Suprapubic skin (tissue), 4 donors: ENCODE data around the gene MAP3K10. TPM values are rescaled to one million over a fixed set of nuclear protein-coding genes. Genes with fewer than 3 reads are reported as not detected.

Experiments
- DNase-seq, 2 donors: peaks; one replicate each; pipeline ENCODE4 v3.0.0-alpha.2; 2019; ENCODE audit warnings: low spot score in 2 of 2
- H3K27ac ChIP-seq: fragments of 200-600 bp; sonication (generic); one replicate; pipeline ENCODE4 v1.5.1; 2019
- H3K27me3 ChIP-seq: fragments of 200-600 bp; sonication (generic); one replicate; pipeline ENCODE4 v1.5.1; 2019
- H3K36me3 ChIP-seq: fragments of 200-600 bp; sonication (generic); one replicate; pipeline ENCODE4 v1.5.1; 2019
- H3K4me1 ChIP-seq: fragments of 200-600 bp; sonication (generic); one replicate; pipeline ENCODE4 v1.5.1; 2019
- H3K4me3 ChIP-seq: fragments of 200-600 bp; sonication (generic); one replicate; pipeline ENCODE4 v1.5.1; 2019; ENCODE audit warnings: mild to moderate bottlenecking
- H3K9me3 ChIP-seq: fragments of 200-600 bp; sonication (generic); one replicate; pipeline ENCODE4 v1.5.1; 2019
- EP300 ChIP-seq: sonication (generic); formaldehyde crosslinking; IDR thresholded peaks from one replicate; pipeline ENCODE4 v1.6.1; 2017; ENCODE audit warnings: antibody characterized with exemption
- POLR2A ChIP-seq, 2 donors: fragments of 450-650 bp; IDR thresholded peaks; one replicate each; pipeline ENCODE4 v1.6.1; 2017; ENCODE audit warnings: antibody characterized with exemption in 2 of 2, mild to moderate bottlenecking in 2 of 2, moderate library complexity in 2 of 2
- POLR2AphosphoS5 ChIP-seq, 3 donors: sonication (generic); formaldehyde crosslinking; IDR thresholded peaks; one replicate each; pipeline ENCODE4 v1.6.1; 2017; ENCODE audit warnings: antibody characterized with exemption in 3 of 3
- WGBS: methylation state at CpG from one replicate; pipeline ENCODE4 v1.1.5; 2018; 5-methylcytosine and 5-hydroxymethylcytosine counted together
- total RNA-seq, 4 donors: library from RNA; depleted of rRNA; stranded (reverse); fragments of >200 nt; gene quantifications; one replicate each; pipeline ENCODE4 v1.1.0, GENCODE V29; 2016
- TF ChIP-seq, protein P1 (sequence below), 2 donors: fragments of 200-600 bp in 1 of 2; fragments of 450-650 bp in 1 of 2; sonication (generic) in 1 of 2; IDR thresholded peaks; one replicate each; pipeline ENCODE4 v1.5.1; 2016 to 2019; ENCODE audit warnings: antibody characterized with exemption in 2 of 2, mild to moderate bottlenecking in 1 of 2, moderate library complexity in 1 of 2

Gene MAP3K10
- total RNA-seq, 4 donors from 2014 or later: 11.0 to 20.4 (median 17.1) TPM

GRCh38 chr19:40247735-40248262 is 56.6 kb downstream of the MAP3K10 start:
- TF ChIP-seq, protein P1, sequence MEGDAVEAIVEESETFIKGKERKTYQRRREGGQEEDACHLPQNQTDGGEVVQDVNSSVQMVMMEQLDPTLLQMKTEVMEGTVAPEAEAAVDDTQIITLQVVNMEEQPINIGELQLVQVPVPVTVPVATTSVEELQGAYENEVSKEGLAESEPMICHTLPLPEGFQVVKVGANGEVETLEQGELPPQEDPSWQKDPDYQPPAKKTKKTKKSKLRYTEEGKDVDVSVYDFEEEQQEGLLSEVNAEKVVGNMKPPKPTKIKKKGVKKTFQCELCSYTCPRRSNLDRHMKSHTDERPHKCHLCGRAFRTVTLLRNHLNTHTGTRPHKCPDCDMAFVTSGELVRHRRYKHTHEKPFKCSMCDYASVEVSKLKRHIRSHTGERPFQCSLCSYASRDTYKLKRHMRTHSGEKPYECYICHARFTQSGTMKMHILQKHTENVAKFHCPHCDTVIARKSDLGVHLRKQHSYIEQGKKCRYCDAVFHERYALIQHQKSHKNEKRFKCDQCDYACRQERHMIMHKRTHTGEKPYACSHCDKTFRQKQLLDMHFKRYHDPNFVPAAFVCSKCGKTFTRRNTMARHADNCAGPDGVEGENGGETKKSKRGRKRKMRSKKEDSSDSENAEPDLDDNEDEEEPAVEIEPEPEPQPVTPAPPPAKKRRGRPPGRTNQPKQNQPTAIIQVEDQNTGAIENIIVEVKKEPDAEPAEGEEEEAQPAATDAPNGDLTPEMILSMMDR (IDR thresholded peaks at IDR 0.05): no peak
- no peak for TF ChIP-seq POLR2AphosphoS5 (IDR thresholded peaks at IDR 0.05)
- no peak for TF ChIP-seq POLR2A (IDR thresholded peaks at IDR 0.05)
- TF ChIP-seq EP300: no peak

DNA sequence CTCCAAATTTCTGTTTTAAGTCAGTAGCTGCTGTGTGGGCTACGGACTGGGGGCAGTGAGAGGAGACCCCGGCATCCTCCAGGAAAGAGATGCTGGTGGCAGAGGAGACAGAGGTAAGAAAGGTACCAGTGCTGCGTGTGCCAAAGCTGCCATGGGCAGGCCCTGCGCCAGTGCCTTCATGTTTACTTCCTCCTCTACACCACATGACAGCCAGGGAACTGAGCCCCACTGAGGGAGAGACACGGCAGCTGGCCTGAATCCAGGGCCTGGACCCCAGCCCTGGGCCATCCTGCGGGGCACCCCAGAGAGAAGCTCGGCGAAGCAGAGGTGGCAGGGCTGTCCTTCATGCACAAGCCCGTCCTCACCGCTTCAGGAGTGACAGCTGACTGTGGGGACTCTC is 58.0 kb downstream of the MAP3K10 start:
- Histone ChIP-seq H3K4me1 (peaks cover 19% of the 10 kb centered on the region), H3K27ac (no peak overlapping the region), H3K27me3 (no peaks in the 10 kb centered on the region), H3K36me3 (peaks cover 20% of the 10 kb centered on the region), H3K4me3 (no peak overlapping the region), H3K9me3 (no peaks in the 10 kb centered on the region)
- no peak for DNase-seq
- no peak for TF ChIP-seq EP300
- no peak for TF ChIP-seq POLR2A (IDR thresholded peaks at IDR 0.05)
- no peak for TF ChIP-seq POLR2AphosphoS5 (IDR thresholded peaks at IDR 0.05)
- TF ChIP-seq, protein P1 (IDR thresholded peaks at IDR 0.05): no peak
- WGBS: 79% methylated on average over 10 of the region's 10 CpGs

More at GRCh38 chr19:40247735-40248262, 56.6 kb downstream of the MAP3K10 start:
- no peak overlapping the region for H3K4me3 ChIP-seq
- 92% methylated on average over 6 of the region's 12 CpGs for WGBS
- H3K4me1 ChIP-seq: peaks cover 21% of the 10 kb centered on the region
- no peak for DNase-seq
- no peaks in the 10 kb centered on the region for H3K27me3 ChIP-seq
- H3K36me3 ChIP-seq: peaks cover 10% of the 10 kb centered on the region
- no peak overlapping the region for H3K27ac ChIP-seq
- H3K9me3 ChIP-seq: no peaks in the 10 kb centered on the region

DNA sequence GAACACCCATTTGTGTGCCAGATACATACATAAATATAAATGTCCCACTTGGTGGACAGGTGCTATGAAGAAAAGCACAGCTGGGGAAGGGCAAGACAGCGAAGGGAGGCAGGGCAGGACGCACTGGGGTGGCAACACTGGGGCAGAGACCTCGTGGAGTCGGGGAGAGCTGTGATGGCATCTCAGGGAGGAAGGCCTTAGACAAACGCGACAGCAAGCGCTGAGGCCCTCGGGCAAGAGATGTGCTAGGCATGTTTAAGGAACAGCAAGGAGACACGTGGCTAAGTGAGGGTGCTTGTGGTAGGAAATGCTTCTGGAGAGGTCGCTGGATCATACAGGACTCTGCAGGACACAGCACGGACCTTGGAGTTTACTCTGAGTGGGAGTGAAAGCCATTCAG is 58.6 kb downstream of the MAP3K10 start:
- Histone ChIP-seq H3K27ac (no peak overlapping the region), H3K4me3 (no peak overlapping the region), H3K36me3 (peaks cover 26% of the 10 kb centered on the region), H3K9me3 (no peaks in the 10 kb centered on the region), H3K4me1 (peaks cover 19% of the 10 kb centered on the region), H3K27me3 (no peaks in the 10 kb centered on the region)
- DNase-seq: no peak
- TF ChIP-seq EP300 (no peak), POLR2AphosphoS5 (IDR thresholded peaks at IDR 0.05) (no peak), POLR2A (IDR thresholded peaks at IDR 0.05) (no peak)
- TF ChIP-seq, protein P1 (IDR thresholded peaks at IDR 0.05): no peak
- 73% methylated on average over 11 of the region's 11 CpGs for WGBS

- Histone ChIP-seq H3K27me3 (no peaks in the 10 kb centered on the region), H3K9me3 (no peaks in the 10 kb centered on the region), H3K27ac (no peak overlapping the region), H3K36me3 (peaks cover 41% of the 10 kb centered on the region), H3K4me3 (no peak overlapping the region), H3K4me1 (peaks cover 10% of the 10 kb centered on the region)
- TF ChIP-seq POLR2AphosphoS5 (IDR thresholded peaks at IDR 0.05) (no peak), POLR2A (IDR thresholded peaks at IDR 0.05) (no peak), EP300 (no peak)
- TF ChIP-seq, protein P1 (IDR thresholded peaks at IDR 0.05): no peak
- no peak for DNase-seq
Observed at GRCh38 chr19:40251244-40251643, 60.0 kb downstream of the MAP3K10 start.

- peaks cover 9% of the 10 kb centered on the region for H3K4me1 ChIP-seq
- H3K27ac ChIP-seq: no peak overlapping the region
- H3K36me3 ChIP-seq: peaks cover 47% of the 10 kb centered on the region
Observed at GRCh38 chr19:40251991-40252390, 60.8 kb downstream of the MAP3K10 start.

More at GRCh38 chr19:40251991-40252390, 60.8 kb downstream of the MAP3K10 start:
- Histone ChIP-seq H3K27me3 (no peaks in the 10 kb centered on the region), H3K9me3 (no peaks in the 10 kb centered on the region), H3K4me3 (no peak overlapping the region)
- TF ChIP-seq EP300 (no peak), POLR2A (IDR thresholded peaks at IDR 0.05) (no peak), POLR2AphosphoS5 (IDR thresholded peaks at IDR 0.05) (no peak)
- TF ChIP-seq, protein P1 (IDR thresholded peaks at IDR 0.05): no peak
- DNase-seq: no peak
- WGBS: 79% methylated on average over 4 of the region's 4 CpGs
